CD4-positive, alpha-beta T cell treated with Interleukin-2 at 100 ng/mL for 4 hours (primary cell): ENCODE measurements around the gene FLCN.

Experiments used
- DNase-seq: peaks from one replicate; pipeline ENCODE4 v3.0.0-alpha.2; 2020; ENCODE audit warnings: low spot score

FLCN gene

DNA sequence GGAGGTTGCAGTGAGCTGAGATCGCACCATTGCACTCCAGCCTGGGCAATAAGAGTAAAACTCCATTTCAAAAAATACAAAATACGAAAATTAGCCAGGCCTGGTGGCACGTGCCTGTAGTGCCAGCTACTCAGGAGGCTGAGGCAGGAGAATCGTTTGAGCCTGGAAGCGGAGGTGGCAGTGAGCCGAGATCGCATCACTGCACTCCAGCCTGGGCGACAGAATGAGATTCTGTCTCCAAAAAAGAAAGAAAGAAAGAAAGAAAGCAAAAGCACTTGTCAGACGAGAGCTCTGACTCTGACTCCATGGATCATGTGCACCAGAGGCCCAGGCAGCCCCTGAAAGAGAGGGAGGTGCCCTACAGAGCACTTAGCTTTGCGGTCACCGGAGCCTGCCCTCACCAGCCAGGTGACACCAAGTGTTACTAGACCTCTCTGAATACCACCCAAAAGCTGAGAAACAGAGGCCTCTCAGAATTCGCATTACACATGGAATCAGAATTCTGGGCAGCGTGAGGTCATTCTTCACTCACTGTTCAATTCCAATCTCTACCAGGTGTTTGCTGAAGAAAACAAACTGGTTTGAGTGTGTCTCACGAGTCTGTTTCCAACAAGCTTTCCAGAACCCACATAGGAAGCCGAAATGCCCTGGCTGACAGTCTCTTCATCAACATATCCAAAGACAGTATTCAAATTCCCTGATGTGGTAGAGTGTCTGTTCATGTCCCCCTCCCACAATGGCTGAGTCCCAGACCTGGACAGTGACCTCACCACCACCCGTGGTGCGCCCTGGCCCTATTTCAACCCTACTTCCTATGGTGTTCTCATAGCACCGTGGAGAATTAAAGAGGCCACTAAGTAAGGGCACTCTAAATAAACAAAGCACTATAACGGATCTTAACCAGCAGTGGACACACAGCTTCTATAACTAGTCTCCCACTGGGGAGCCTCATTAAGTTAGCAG lies 1.5 kb downstream of the FLCN start:
- DNase-seq, result no peak

DNA sequence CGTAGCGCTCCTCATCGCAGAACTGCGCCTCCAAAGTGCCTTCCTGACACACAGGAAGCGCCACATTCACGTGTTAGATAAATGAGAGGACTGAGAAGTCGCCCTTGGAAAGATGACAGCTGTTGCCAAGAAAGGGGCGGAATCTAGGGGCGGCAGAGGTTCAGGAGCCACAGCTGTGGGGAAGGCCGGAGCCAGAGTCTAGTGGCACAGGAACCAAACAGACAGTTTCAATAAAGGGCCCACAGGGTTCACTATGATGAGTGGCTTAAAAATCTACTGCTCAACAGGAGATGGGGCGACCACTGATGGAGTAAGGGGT lies 4.7 kb downstream of the FLCN start:
- no peak for DNase-seq

DNA sequence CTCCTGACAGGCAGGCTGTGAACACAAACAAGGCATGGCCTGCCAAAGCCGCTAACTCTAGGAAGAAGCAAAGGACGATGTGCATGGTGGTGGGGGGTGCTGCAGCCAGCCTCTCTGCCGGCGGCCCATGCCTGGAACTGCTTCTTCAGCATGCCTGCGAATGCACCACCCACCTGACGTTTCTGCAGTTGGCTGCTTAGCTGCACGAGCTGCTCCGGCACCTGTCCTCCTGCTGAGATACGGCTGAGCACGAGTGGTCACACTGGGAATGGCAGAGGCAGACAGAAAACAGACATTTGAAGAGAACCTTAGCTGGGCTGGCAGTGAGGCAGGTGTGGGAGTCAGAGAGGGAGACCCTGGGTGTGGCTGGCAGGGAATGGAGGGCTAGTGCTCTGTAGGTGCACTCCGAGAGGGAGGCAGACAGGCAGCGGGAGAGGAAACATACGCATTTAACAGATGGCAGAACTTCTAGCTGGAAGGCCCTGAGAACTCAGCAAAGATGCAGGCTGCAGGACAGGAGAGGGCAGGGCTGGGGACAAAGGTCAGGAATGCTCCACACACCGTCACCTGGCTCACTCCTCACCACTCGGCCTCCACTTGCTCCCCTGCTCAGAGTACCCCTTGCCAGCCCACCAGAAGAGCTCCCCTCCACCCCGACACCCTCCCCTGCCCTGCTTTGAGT lies 5.2 kb downstream of the FLCN start:
- DNase-seq, result no peak

DNA sequence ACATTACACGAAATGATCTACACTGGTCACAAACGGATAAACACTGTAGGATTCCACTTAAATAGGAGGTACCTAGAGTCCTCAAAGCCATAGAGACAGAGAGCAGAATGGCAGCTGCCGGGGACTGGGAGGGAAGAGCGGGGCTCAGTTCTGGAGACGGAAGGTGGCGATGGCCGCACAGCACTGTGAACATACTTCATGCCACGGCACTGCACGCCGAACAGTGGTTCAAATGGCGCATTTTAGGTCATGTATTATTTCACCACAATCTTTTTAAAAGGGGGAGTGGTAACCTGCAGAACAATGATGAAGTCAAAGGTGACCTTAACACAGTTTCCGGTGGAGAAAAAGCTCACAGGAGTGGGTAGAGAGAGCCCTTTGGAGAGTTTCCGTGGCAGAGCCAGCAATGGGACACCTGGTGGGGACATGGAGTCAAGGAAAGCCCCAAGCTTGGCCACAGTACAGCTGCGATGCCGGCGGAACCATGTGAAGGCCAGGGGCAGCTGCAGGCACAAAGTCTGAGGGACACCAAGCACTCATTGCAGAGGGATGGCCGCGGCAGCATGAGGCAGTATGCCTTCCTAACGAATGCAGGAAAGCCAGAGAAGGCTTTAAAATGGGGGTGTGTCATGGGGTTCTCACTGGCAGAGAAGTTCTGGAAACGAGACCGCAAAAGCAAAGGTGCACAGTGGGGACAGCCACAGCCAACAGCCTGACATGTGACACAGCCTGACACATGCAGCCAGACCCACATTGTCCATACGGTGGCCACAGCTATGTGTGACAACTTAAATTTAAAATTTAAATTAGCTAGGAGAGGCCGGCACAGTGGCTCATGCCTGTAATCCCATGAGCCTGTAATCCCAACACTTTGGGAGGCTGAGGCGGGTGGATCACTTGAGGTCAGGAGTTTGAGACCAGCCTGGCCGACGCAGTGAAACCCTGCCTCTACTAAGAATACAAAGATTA lies 7.3 kb downstream of the FLCN start:
- no peak for DNase-seq

DNA sequence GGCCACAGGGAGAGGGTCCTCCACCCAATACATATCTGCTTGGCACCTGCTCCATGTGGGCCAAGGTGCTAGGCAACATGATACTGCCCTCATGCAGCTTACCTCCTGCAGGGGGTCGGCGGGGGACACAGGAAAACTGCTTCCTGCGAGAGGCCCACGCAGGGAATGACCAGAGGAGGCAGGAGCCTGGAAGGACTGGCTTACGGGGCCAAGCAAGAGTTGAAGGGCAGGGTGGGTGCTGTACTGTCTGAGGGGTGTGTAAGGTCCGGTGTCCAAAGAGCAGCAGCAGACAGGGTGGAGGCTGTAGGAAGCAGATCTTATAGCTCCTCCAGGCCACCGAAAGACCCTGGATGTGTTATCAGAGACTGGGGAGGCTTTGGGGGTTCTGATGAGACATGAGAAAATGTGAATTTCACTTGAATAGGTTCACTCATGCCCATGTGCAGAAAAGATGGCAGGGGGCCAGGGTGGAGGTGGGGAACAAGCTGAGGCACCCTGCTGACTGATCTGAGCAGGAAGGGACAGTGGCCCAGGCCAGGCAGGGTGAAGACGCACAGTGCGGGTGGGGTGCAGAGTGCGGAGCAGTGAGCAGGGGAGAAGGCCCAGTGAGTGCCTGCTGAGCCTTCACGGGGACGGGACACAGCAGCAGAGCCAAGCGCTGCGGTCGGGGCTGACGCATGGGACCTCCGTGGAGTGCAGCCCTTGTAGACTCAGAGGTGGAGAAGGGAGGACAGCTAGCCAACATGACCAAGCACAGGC lies 8.3 kb downstream of the FLCN start:
- DNase-seq, result no peak

DNA sequence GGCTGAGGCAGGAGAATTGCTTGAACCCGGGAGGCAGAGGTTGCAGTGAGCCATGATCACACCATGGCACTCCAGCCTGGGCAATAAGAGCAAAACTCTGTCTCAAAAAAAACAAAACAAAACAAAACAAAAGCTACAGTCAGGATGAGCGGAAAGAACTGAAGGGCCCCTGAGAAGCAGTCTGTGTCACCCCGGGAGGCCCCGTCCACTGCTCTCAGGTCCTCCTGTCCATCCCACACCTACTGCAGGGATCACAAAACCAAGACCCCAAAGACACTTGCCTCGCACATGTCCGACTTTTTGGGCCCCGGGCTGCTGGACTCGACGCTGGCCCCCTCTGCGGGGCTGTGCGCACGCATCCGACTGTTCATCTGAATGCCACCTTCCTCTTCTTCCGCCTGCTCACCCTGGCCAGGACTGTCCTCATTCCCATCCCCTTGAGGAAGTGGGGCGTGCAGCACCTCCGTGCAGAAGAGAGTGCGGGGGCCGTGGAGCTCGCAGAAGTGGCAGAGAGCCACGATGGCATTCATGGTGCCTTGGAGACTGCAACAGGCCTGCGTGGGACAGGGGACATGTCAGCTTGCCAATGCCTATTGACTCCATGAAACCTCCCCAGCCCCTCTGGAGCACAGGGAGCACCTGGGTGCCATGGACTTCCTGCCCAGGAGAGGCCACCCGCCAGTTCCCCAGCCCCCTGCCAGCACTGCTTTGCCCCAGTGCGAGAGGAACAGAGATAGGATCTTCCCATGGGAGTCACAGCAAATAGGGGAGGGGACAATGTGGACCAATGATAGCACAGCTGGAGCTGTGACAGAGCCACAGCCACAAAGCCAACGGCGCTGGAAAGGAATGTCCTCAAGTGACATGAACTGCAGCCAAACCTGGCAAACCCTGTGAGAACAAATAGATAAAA lies 9.1 kb downstream of the FLCN start:
- DNase-seq, result no peak

DNA sequence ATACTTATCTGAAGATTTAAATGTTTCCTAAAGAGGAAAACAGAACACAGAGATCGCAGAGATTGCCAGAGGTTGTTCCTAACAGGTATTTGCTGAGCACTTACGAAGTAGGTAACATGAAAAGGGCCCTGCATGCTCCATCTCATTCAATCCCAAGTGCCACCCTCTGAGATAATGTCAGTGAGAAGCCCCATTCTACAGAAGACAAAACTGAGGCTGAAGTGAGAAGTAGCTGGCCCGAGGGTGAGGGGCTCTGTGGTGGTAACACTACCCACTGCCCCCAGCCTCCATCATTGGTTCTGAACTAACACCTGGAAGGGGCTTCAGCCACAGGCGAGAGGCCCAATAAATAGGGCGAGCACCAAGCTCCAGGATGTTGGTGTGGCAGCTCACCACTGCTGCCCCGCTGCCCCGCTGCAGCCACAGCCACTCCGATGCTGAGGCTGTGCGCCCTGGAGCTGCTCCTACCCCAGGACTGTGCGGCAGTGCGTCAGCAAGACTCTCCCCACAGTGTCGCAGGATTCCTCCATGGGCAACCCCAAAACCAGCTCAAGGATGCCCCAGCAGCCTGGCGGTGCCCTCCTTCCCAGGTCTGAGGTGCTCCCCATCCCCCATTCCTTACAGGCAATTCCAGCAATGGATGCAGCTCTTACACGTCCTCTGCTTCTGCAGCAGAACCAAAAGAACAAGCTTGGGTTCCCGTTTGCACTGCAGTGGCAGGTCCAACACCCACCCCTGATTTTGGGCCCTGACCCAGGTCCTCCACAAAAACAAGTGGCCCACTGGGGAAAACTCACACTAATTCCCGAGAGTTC lies 10.3 kb downstream of the FLCN start:
- no peak for DNase-seq

DNA sequence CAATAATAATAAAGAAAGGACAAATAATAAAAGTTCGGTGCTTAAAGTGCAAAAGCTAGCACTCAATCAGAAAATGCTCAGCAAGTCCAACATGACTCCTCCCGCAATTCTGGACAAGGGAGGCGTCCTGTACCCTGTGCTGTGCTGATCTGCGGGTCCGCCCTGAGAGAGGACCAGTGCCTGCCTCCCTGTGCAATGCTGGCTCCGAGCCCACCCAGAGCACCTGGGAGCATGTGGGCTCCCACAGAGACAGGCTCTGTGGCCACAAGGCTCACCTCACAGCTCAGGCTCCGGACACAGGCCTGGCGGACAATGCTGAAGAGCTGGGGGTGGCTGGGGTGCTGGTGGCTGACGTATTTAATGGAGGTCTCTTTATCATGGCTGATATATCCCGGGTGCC lies 11.1 kb downstream of the FLCN start:
- DNase-seq, result no peak

DNA sequence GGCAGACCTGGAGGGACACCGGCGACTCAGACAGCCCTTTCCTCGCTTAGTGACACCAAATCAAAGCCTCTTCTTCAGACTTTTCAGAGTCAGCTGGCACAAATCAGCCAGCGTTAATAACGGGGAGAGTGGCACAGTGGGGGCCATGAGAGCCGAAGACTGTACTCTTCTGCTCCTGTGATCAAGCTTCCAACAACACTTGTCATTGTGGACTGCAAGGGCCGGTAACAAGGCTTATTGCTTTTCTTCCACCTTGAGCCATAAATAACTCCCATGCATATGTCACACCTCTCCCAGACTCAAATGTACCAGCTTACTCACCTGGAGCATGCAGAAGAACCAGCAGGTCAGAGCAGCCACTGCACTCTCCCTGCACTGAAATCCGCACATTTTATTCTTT lies 12.8 kb downstream of the FLCN start:
- no peak for DNase-seq

DNA sequence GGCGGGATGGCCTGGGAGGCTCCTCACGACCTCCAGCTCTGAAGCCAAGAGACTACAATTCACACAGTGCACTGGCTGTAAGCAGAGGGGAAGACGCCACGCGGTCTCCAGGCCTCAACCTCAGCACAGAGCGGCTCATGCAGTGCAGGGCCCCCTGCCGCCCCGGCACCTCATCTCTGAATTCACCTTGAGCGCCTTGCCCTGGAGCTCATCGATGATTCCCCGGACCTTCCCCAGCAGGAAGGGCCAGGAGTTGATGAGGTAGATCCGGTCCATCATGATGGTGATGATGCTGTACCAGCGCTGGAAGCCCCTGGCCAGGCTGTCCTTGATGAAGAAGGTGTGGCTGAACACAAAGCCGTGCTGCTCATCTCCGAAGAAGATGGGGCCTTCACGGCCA lies 13.2 kb downstream of the FLCN start:
- DNase-seq, result no peak

DNA sequence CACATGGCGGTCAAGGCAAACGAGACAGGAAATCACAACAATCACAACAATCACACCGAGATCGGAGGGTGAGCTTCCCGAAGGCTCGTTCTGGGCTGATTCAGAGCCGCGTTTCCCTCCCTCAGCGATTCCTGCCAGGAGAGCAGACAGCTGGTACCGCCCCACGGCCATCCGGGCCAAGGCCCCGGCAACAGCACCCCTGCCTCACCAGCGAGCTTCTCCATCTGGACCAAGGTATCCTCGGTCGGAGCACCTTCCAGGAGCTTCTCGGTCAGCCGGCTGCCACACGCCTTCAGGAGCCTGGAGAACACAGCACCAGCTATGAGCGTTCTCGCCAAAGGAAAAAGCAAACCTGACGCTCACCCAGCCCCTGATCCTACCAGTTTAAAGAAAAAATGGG lies 15.6 kb downstream of the FLCN start:
- DNase-seq, result no peak

DNA sequence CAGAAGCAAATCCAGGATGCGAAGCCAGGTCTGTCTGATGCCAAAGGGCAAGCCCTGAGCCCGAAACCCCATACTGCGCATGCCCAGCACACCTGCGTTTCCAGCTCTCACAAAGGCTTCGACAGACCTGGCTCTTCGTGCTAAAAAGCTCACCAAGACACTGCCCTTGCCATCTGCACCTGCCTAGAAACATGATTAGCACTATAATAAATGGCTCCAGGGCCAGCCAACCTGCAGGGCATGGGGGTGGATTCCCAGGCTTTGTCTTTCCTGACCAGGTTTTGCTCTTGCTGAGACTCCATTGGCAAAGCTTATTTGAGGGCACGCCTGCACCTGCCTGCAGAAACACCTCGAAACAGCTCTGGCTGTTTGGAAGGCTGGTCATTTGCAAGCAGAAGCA lies 16.4 kb downstream of the FLCN start:
- DNase-seq, result no peak

DNA sequence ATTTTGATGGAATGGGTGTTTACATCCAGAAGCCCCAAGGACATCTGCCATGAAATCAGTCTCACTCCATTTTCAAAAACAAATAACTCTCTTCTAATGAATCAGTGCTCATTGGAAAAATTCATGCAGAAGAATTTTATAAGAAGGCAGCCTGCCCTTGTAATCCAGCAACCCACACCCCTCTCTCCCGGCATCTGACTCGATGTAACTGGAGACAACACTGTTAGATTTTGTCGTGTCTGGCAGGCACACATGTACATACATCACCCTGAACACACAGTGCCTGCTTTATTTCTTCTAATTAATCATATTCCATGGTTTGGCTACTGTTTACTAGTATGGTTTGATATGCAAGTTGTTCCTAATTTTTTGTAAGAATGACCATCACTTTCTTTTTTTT lies 19.0 kb downstream of the FLCN start:
- no peak for DNase-seq

DNA sequence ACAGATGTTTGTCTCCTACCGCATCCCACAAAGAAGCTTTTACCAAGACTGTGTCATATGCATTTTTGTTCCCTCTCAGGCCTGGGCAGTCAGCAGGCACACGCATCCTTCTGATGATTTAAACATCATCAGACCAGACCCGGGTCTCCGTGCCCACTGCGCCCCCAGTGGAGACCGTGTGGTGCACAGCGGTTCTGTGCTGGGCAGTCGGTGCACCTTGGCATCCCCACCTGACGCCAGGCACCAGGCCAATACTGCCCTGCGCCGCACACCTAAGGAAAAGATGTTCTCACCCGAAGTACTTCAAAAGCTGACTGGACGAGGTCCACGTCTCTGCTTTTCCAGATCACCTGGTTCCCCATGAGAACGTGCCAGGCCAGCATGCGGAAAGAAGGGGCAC lies 20.2 kb downstream of the FLCN start:
- no peak for DNase-seq

DNA sequence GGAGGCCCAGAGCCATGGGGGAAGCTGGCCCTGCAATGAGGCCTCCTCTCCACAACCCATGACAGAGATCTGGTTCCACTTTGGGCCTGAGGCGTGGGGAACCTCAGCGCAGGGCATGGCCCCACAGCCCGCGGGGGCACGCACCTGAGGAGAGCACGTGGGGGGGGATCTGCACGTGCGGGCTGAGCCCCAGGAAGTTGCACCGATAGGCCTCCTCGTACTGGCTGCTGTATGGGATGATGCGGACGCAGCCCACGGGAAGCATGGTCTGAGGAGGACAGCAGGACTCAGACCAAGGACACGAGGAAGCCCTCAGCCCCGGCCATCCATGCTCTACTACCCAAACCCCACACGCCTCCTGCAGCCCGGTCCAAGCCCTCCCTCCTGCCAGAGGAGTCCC lies 20.7 kb downstream of the FLCN start:
- no peak for DNase-seq

DNA sequence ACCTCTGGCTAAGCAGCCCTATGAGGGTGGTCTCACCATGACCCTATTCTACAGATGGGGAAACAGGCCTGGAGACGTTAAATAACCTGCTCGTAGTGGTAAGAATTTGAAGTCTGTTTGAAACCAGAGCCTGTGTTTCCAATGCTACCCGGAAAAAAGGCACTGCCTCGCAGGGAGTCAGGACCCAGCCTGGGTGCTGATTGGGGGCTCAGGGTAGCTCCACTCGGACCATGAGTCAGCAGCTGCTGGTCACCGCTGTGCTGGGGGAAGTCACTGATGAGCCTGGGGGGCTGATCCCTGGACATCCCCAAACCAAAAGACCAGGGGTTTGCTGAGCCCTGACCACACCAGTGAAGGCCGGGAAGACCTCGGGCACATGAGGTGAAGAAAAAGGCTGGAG lies 21.4 kb downstream of the FLCN start:
- no peak for DNase-seq

DNA sequence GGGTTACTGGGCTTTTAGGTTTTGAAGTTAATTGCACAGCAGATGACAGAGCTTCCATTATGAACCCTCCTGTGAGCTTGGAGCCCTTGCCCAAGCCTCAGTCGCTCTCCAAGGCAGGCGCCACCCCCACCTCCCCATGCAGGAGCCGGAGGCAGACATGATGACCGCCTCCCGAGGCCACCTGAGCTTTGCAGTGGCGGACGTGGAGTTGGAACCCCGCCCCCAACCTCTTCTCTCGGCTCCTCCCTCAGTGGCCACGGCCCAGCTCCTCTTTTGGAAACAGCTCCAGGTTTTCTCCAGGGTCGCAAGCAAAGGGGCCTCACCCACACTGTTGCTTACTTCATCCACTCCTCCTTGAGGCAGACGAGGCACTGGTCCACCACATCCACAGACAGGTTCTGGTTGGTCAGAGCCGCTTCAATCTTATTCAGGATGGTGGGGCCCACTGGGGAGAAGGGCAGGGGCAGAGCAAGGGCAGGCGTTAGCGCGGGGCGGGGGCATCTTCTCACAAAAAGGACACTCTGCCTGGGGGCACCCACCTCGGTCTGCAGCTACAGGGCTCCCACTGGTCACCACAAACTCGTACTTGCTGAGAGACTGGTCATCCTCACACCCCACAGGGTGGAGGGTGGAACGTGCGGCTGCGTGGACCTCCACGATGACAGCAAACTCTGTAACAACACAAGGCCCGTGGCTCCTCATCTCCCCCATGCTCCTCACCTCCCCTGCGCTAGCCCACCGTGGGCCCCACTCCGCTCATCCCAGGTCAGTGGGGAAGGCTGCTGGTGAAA lies 22.1 kb downstream of the FLCN start:
- DNase-seq, result no peak

DNA sequence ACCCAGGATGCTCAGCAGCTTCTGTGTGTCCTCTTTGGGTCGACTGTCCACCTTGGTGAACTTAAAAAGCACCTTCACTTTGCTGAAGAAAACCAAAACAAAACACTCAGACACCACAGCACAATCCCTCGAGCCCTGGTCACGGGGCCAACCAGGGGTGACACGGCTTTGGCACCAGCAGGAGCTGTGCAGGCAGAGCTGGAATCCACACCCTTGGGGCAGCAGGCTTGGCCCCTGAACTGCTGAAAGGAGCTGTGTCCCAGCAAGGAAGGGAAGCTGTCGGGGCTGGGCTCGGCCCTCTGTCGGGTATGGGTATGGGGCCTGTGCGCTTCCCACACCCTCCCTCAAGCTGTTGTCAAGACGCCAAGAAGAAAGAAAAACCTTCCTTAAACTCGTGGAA lies 23.2 kb downstream of the FLCN start:
- no peak for DNase-seq

DNA sequence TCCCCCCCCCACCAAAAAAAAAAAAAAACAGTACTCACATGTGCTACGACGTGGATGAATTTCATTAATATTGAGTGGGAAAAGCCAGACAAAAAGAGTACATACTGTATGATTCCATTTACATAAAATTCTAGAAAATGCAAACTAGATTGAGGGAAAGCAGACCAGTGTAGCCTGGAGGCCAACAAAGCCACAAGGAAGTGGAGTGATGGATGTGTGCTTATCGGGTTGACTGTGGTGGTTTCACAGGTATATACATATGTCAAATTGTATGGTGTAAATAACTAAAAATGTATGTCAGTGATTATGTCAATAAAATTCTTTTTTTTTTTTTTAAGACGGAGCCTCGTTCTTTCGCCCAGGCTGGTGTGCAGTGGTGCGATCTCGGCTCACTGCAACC lies 29.0 kb downstream of the FLCN start:
- DNase-seq, result no peak
